Suprapubic skin (tissue), 4 donors: ENCODE data around the gene SLC26A8. TPM values are rescaled to one million over a fixed set of nuclear protein-coding genes. Genes with fewer than 3 reads are reported as not detected.
"Not testable (repeated sequence)": the region's sequence is repeated elsewhere in the genome, so short reads cannot be mapped to it uniquely, and the experiment has no call there.

Source experiments
- DNase-seq, 2 donors: peaks; one replicate each; pipeline ENCODE4 v3.0.0-alpha.2; 2019; ENCODE audit warnings: low spot score in 2 of 2
- H3K27ac ChIP-seq: fragments of 200-600 bp; sonication (generic); one replicate; pipeline ENCODE4 v1.5.1; 2019
- H3K27me3 ChIP-seq: fragments of 200-600 bp; sonication (generic); one replicate; pipeline ENCODE4 v1.5.1; 2019
- H3K36me3 ChIP-seq: fragments of 200-600 bp; sonication (generic); one replicate; pipeline ENCODE4 v1.5.1; 2019
- H3K4me1 ChIP-seq: fragments of 200-600 bp; sonication (generic); one replicate; pipeline ENCODE4 v1.5.1; 2019
- H3K4me3 ChIP-seq: fragments of 200-600 bp; sonication (generic); one replicate; pipeline ENCODE4 v1.5.1; 2019; ENCODE audit warnings: mild to moderate bottlenecking
- H3K9me3 ChIP-seq: fragments of 200-600 bp; sonication (generic); one replicate; pipeline ENCODE4 v1.5.1; 2019
- CTCF ChIP-seq, 2 donors: fragments of 200-600 bp in 1 of 2; fragments of 450-650 bp in 1 of 2; sonication (generic) in 1 of 2; IDR thresholded peaks; one replicate each; pipeline ENCODE4 v1.5.1; 2016 to 2019; ENCODE audit warnings: antibody characterized with exemption in 2 of 2, mild to moderate bottlenecking in 1 of 2, moderate library complexity in 1 of 2
- EP300 ChIP-seq: sonication (generic); formaldehyde crosslinking; IDR thresholded peaks from one replicate; pipeline ENCODE4 v1.6.1; 2017; ENCODE audit warnings: antibody characterized with exemption
- POLR2A ChIP-seq, 2 donors: fragments of 450-650 bp; IDR thresholded peaks; one replicate each; pipeline ENCODE4 v1.6.1; 2017; ENCODE audit warnings: antibody characterized with exemption in 2 of 2, mild to moderate bottlenecking in 2 of 2, moderate library complexity in 2 of 2
- POLR2AphosphoS5 ChIP-seq, 3 donors: sonication (generic); formaldehyde crosslinking; IDR thresholded peaks; one replicate each; pipeline ENCODE4 v1.6.1; 2017; ENCODE audit warnings: antibody characterized with exemption in 3 of 3
- whole genome bisulfite sequencing: methylation state at CpG from one replicate; pipeline ENCODE4 v1.1.5; 2018; 5-methylcytosine and 5-hydroxymethylcytosine counted together
- total RNA-seq, 4 donors: library from RNA; depleted of rRNA; stranded (reverse); fragments of >200 nt; gene quantifications; one replicate each; pipeline ENCODE4 v1.1.0, GENCODE V29; 2016

SLC26A8 gene
- total RNA-seq, 4 donors from 2014 or later, result not detected

- Histone ChIP-seq H3K27ac (no peak overlapping the region), H3K9me3 (no peaks in the 10 kb centered on the region), H3K4me3 (no peak overlapping the region), H3K36me3 (no peaks in the 10 kb centered on the region), H3K4me1 (no peaks in the 10 kb centered on the region), H3K27me3 (no peaks in the 10 kb centered on the region)
- 90% methylated on average over 7 of the region's 7 CpGs for WGBS
- DNase-seq, result no peak
- TF ChIP-seq CTCF (IDR thresholded peaks at IDR 0.05) (no peak), POLR2A (IDR thresholded peaks at IDR 0.05) (no peak), POLR2AphosphoS5 (IDR thresholded peaks at IDR 0.05) (no peak), EP300 (no peak)
Measured at GRCh38 chr6:35954333-35954732, 70.1 kb downstream of the SLC26A8 start.

DNA sequence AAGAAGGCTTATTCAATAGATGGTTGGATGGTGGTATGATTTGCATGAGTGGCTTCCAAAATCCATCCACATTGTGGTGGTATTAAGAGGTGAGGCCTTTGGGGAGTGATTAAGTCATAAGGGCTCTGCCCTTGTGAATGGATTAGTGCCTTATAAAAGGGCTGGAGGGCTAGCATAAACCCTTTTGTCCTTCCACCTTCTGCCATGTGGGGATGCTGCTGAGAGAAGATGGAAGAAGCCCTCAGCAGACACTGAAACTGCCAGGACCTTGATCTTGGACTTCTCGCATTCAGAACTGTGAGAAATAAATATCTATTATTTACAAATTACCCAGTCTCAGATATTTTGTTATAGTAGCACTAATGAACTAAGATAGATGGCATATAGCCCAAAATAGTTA is 75.7 kb downstream of the SLC26A8 start:
- Histone ChIP-seq H3K36me3 (no peaks in the 10 kb centered on the region), H3K27me3 (no peaks in the 10 kb centered on the region), H3K4me3 (no peak overlapping the region), H3K9me3 (no peaks in the 10 kb centered on the region), H3K4me1 (no peaks in the 10 kb centered on the region), H3K27ac (no peak overlapping the region)
- no peak for DNase-seq
- 100% methylated on average over 1 of the region's 1 CpG for WGBS
- TF ChIP-seq POLR2AphosphoS5 (IDR thresholded peaks at IDR 0.05), result no peak
- no peak for TF ChIP-seq CTCF (IDR thresholded peaks at IDR 0.05)

DNA sequence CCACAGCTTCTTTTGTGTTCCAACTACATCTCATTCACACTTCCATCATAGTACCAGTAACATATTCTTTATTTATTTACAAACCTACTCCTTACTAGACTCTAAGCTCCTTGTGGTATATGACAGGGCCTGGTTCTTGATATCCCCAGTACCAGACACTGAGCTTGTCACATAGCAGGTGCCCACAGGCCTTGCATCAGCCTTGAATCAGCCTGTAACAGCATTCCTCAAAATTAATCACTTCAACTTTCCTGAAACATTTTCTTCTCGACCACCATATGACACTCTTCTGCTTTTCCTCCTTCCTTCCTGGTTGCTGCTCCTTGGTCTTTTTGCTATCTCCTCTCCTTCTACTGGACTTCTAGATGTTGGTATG is 78.8 kb downstream of the SLC26A8 start:
- 88% methylated on average over 1 of the region's 1 CpG for WGBS
- DNase-seq, result no peak
- no peaks in the 10 kb centered on the region for H3K27me3 ChIP-seq
- no peak for TF ChIP-seq POLR2A (IDR thresholded peaks at IDR 0.05)
- H3K27ac ChIP-seq, result no peak overlapping the region
- H3K36me3 ChIP-seq, result no peaks in the 10 kb centered on the region
- H3K4me3 ChIP-seq, result no peak overlapping the region
- no peaks in the 10 kb centered on the region for H3K9me3 ChIP-seq
- H3K4me1 ChIP-seq, result no peaks in the 10 kb centered on the region

DNA sequence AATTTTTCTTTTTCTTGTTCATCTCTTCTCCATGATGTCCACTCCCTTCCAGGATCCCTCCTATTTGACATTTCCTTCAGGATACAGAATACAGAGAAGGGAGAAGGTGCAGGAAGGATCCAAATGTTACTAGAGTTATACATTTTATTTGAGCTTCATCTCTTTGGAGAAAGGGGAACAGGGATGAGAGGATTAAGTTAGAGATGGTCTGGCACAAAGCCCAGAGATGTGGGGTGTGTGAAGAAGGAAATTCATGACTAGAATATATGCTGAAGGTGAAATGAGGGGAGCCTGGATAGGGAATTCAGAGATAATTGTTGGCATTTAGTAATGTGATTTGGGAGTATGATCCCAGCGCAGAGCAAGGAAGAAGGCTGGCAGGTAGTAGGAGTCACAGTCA is 81.1 kb downstream of the SLC26A8 start:
- Histone ChIP-seq H3K4me3 (no peak overlapping the region), H3K27me3 (no peaks in the 10 kb centered on the region), H3K27ac (no peak overlapping the region), H3K9me3 (no peaks in the 10 kb centered on the region), H3K4me1 (no peaks in the 10 kb centered on the region), H3K36me3 (no peaks in the 10 kb centered on the region)
- no peak for DNase-seq
- 69% methylated on average over 1 of the region's 1 CpG for WGBS
- no peak for TF ChIP-seq EP300
- TF ChIP-seq POLR2A (IDR thresholded peaks at IDR 0.05), result no peak
- TF ChIP-seq CTCF (IDR thresholded peaks at IDR 0.05), result no peak

GRCh38 chr6:35942355-35942754 is 82.1 kb downstream of the SLC26A8 start:
- Histone ChIP-seq H3K9me3 (no peaks in the 10 kb centered on the region), H3K36me3 (no peaks in the 10 kb centered on the region), H3K4me1 (no peaks in the 10 kb centered on the region), H3K27me3 (no peaks in the 10 kb centered on the region), H3K4me3 (no peak overlapping the region), H3K27ac (no peak overlapping the region)
- TF ChIP-seq CTCF (IDR thresholded peaks at IDR 0.05) (no peak), EP300 (no peak)
- DNase-seq, result no peak

DNA sequence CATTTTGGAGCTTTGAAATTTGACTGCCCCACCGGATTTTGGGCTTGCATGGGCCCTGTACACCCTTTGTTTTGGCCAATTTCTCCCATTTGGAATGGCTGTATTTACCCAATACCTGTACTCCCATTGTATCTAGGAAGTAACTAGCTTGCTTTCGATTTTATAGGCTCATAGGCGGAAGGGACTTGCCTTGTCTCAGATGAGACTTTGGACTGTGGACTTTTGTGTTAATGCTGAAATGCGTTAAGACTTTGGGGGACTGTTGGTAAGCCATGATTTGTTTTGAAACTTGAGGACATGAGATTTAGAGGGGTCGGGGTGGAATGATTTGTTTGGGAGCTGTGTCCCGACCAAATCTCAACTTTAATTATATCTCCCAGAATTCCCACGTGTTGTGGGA is 83.3 kb downstream of the SLC26A8 start:
- H3K27me3 ChIP-seq, H3K27ac ChIP-seq, H3K4me3 ChIP-seq, DNase-seq, H3K4me1 ChIP-seq, H3K9me3 ChIP-seq, H3K36me3 ChIP-seq: not testable (repeated sequence)
- 91% methylated on average over 7 of the region's 7 CpGs for WGBS

GRCh38 chr6:35940014-35940413 is 84.4 kb downstream of the SLC26A8 start:
- 98% methylated on average over 2 of the region's 2 CpGs for WGBS
- DNase-seq, result not testable (repeated sequence)

DNA sequence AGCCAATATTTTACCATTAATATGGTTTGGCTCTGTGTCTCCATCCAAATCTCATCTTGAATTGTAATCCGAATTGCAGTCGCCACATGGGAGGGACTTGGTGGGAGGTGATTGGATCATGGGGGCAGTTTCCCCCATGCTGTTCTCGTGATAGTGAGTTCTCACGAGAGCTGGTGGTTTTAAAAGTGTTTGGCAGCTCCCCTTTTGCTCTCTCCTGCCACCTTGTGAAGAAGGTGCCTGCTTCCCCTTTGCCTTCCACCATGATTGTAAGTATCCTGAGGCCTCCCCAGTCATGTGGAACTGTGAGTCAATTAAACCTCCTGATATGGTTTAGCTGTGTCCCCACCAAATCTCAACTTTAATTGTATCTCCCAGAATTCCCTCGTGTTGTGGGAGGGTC is 85.2 kb downstream of the SLC26A8 start:
- H3K4me1 ChIP-seq, H3K9me3 ChIP-seq, H3K4me3 ChIP-seq, H3K27me3 ChIP-seq, H3K27ac ChIP-seq, H3K36me3 ChIP-seq: not testable (repeated sequence)
- 87% methylated on average over 5 of the region's 5 CpGs for WGBS
- peak in 1 of 2 donors; percentile 6 for DNase-seq

More at GRCh38 chr6:35940014-35940413, 84.4 kb downstream of the SLC26A8 start:
- not testable (repeated sequence) for H3K36me3 ChIP-seq, H3K9me3 ChIP-seq, H3K27ac ChIP-seq, H3K4me3 ChIP-seq, H3K4me1 ChIP-seq, H3K27me3 ChIP-seq
